GM19351 (cell line): Measurements from ENCODE around the gene SHISA6.

Experiments used
- ATAC-seq: cut with Tn5 transposase; IDR thresholded peaks from one replicate; pipeline ENCODE4 v1.9.1; 2021; ENCODE audit warnings: mild to moderate bottlenecking, moderate library complexity; ENCODE audit not compliant: unreplicated experiment

Gene SHISA6

DNA sequence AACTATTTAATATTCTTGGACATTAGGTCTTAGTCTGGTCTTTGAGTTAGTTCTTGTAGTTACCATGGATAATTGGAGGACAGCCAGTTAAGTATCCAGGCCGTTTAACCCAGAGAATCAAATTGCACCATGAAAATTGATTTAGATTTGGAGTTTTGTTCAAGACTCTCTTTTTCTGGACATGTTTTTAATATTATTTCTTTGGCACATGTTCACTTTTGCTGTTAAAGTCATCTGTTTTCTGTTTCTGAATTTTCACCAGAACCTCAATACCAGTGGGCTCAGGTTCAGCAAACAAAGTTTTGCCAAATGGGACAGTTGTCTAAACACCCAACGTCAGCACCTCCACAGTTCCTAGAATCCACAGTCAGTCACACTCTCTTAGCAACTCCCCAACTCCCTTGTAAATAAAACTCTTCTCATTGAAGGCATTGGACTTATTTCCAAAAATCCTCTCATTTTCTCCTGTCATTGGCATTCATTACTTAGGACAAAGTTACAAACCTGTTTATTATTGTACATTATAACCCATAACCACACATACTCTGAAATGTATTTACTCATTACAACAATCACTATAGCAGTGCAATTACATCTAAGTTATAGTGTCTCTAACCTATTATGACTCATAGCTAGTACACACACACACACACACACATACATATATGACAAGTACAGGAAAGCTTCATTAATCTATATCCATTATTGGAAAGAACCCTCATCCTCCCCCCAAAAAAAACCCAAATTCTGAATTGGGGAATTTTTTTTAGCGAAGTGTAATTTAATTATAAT lies 323.8 kb downstream of the SHISA6 start:
- no peak for ATAC-seq

DNA sequence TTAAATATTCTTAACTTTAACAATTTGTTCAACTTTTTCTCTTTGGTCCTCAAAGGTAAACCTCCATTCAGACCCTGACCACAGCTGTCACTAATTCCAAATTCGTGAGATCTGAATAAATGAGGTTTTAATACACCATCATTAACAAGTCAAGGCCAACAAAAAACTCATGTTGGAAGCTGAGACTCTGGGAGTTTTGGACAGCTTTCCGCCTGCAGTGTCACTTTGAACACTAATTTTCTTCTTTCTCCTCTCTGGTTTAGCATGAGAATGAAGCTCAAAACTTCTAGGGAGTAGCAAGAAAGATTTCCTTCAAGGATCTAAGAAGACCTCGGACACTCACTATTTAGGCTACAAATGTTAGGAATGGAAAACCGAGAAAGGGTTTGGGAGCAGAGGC lies 324.6 kb downstream of the SHISA6 start:
- no peak for ATAC-seq

DNA sequence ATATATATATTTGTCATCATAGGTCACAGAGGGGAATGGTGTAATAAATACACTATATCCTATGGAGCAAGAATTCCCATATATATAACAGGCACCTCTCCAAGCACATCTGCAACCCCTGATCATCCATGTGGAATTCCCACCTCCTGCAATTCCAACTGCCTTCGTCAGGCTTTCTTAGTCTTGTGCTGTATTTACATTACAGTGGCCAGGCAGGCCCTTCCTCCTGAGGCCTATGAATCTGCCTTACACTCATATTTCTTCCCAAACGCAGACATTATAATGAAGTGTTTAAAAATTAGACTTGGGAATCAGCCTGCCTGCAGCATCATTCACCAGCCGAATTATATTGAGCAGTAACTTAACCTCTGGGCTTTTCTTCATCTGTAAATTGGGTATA lies 338.0 kb downstream of the SHISA6 start:
- no peak for ATAC-seq

DNA sequence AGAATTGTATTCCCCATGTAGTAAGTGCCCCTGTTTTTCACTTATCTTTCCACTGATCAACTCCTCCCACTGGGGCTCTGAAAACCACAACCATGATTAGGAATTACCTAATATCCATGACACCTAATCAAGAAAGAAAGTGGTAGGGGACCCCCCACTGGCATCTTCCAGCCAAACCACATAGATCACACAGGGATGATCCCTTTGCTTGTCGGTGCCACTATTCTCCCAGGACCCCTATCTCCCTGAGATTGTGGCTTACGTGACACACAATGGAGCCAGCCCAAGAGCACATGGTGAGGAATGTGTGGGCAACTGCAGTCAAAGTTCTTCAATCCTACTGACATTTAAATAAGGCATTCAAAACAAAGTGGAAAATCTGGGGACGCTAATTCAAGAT lies 339.7 kb downstream of the SHISA6 start:
- ATAC-seq, result no peak

DNA sequence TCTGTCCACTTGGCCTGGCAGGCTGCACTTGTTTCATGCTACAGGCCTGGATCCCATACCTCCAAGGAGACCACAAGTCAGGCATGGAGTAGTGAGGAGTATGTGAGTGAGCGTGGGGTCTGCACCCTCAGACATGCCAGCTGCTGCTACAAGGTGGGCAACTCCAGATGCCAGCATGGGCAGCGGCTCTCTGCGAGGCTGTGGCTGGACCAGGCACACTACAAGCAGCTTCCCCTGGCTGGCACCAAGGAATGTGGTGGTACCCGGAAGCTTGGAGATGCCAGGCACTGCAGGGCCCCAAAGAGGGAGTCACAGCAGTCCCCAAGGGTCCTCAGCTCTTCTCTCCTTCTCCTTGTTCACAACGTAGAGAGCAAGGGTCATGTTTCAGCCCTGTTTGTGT lies 341.2 kb downstream of the SHISA6 start:
- ATAC-seq, result no peak

DNA sequence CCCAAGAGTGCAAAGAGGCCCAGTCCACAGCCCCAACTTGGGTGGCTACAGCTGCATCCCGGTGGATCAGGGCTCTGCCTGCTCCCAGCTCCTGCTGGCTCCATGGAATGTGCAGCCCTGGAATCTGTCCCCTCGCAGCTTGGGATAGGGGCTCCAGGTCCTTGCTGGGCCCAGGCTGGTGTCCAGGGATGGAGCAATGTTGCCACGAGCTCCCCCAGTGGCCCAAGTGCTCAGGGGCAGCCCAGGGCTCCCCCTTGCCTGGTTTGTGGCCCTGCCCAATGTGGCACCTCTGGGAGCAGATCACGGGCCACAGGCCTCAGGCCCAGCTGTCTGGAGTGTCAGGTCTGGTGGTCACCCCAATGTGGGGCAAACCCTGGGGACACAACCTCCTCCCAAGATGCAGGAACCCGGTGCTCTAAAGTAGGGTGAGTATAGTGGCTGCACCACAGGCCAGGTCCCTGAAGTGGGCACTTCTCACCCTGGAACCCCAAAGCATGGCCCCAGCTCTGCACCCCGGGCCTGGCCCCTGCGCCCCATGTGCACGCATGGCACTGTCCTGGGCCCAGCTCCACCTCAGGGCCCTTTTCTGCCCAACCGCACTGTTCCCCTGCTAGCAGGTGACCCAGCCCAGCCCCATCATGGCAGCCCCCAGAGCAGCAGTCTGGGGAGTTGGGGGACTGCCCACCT lies 342.4 kb downstream of the SHISA6 start:
- no peak for ATAC-seq

DNA sequence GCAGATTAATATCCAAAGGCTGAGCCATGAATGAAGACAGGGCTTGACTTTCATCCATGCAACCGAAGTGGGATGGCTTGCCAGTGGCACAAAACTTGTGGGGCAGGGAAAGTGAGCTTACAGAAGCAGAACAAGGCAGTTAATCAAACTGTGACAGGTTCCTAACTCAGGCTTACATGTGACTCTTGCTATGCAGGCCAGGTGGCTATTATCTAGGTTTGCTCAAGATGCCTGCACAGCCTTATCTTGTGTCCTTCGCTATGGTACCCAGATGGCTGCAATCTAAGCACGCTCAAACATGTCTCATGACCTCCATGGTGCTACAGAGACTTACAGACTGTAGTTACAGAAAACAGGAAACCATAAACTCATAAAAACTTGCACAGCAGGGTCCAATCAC lies 348.7 kb downstream of the SHISA6 start:
- ATAC-seq, result no peak

DNA sequence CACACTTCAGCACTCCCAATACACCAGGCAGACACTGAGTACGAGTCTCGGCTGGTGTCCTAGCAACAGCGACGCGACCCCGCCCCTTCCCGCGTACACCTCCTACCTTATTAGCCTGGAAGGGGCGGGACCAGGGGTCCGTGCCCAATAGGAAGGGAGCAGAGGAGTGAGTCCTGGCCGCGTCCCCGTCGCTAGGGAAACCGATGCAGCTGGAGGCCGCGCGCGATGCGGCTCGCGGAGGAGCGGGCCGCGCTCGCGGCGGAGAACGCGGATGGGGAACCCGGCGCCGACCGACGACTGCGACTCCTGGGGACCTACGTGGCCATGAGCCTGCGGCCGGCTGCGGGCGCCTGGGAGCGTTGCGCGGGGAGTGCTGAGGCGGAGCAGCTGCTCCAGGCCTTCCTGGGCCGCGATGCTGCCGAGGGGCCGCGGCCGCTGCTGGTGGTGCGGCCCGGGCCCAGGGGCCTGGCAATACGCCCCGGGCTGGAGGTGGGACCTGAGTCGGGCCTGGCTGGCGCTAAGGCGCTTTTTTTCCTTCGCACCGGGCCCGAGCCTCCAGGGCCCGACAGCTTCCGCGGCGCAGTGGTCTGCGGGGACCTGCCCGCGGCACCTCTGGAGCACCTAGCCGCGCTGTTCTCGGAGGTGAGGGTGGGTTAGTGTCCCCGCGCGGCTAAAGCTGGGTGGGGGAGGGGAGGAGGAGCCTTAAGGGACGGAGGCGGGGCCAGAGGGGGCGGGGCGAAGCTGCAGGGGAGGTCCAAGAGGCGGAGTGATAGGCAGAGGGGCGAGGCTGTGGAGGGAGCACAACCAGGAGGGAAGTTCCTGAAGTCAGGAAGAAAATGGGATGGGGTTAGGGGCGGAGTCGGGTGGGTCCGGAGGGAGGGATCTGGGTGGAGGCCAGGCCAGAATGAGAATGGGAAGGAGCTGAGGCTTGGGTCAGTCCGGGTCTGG lies 357.5 kb downstream of the SHISA6 start, which contains the start of gene DNAH9:
DNAH9 (plus strand) TSS at position 197 of the 948 bp plus-strand sequence; CDS start at position 226, 29 bp downstream.
- no peak for ATAC-seq

DNA sequence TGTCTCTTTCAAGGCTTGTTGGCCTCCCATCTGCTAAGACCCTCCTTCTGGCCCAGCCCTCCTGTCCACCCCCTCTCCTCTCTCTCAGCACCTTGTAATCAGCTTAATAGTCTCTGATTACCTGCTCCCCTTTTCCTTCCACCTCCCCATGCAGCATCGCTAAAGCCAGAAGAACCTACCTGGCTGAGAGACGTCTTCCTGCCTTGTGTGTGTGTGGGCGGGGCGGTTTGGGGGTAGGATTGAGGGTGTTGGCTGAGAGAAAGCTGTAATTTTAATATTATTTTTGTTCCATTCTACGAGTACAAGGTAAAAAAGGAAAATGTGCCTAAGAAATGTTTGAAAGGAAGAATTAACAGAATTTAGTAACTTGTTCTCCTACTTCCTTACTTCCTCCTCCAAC lies 360.6 kb downstream of the SHISA6 start:
- ATAC-seq, result no peak

DNA sequence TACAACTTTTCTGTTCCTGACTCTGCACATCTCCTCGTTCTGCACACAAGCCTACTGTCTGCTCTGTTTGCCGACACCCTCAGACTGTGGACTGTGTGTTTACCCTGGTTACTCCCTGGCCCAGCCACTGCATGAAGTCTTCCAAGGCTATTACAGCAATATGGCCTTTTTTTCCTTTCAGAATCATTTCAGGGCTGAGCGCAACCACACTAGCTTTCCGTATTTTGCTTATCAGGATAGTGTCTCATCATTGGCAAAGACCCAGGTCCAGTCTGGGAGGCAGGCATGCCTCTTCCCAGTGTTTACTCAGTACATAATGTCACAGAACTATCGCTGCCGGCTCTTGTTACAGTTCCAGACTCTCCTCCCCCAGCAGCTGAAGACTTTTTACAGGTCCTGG lies 367.4 kb downstream of the SHISA6 start:
- ATAC-seq, result no peak

DNA sequence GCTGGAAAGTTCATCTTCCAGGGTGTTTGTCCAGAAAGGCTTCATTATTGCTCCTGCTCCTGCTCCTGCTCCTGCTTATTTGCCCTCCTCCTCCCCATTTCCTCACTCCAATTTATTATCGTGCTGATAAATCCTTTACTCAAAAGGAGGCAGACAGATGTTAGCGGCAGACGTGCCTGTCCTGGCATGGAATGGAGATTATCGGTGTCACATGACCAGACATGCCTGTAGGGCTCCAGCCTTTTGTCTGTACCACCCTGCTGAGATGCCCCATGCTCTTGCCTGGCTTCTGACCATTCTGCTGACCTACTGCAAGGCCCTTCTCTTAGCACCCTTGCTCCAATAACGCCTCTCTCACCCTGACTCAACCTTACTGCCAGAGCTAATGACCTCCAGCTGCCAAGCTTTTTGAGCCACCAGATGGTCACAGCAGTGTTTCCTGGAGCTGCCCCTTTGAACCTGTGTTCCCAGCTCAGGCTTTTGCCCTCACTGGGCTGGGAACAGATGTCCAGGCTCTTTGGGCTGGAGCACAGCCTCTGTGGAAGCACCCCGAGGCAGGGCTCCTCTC lies 370.1 kb downstream of the SHISA6 start:
- ATAC-seq, result no peak

DNA sequence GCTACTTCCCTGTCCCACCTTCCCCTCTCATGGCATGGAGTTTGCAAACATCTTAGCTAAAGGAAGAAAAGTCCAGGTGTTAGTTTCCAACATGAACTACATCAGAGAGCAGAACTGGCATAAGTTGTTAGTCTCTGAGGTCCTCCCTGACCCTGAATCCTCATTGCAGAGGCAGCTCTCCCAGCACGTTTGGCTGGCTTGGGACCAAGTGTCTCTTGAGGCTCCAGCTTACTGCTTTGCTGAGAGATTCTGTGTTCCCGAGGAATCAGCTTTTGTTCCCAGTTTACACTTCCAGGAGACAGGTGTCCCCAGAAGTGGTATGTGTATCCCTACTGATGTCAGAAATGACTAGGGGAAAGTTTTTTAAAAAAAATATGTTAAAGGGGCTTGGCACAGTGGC lies 371.9 kb downstream of the SHISA6 start:
- no peak for ATAC-seq
